ENCODE data around the gene GABRB1.

- TF ChIP-seq CREB5 (CRISPR knock-in tag; IDR thresholded peaks at IDR 0.05; ENCODE audit: low read depth) (no peak), ZNF70 (CRISPR knock-in tag; IDR thresholded peaks at IDR 0.05) (no peak), PATZ1 (CRISPR knock-in tag; IDR thresholded peaks at IDR 0.05; ENCODE audit: borderline replicate concordance) (no peak), ZFP3 (CRISPR knock-in tag; IDR thresholded peaks at IDR 0.05) (no peak), RARB (CRISPR knock-in tag; IDR thresholded peaks at IDR 0.05) (no peak), PPARA (CRISPR knock-in tag; IDR thresholded peaks at IDR 0.05; ENCODE audit: borderline replicate concordance) (no peak), ESRRG (CRISPR knock-in tag; IDR thresholded peaks at IDR 0.05) (no peak), POU6F1 (CRISPR knock-in tag; IDR thresholded peaks at IDR 0.05; ENCODE audit: borderline replicate concordance, low read depth) (no peak), OSR1 (CRISPR knock-in tag; IDR thresholded peaks at IDR 0.05) (no peak), TOX (CRISPR knock-in tag; IDR thresholded peaks at IDR 0.05; ENCODE audit: borderline replicate concordance) (no peak), CSDC2 (CRISPR knock-in tag; IDR thresholded peaks at IDR 0.05) (no peak), ZNF565 (CRISPR knock-in tag; conservative IDR thresholded peaks at IDR 0.05; ENCODE audit: low read depth) (no peak)
Measured at GRCh38 chr4:47326025-47326424, 294.7 kb downstream of the GABRB1 start.

Measured in SK-N-SH treated with all-trans-retinoic acid at 6 μM for 48 hours (cell line).